Progenitor cell of endocrine pancreas (in vitro differentiated cells): ENCODE data around the gene REXO1. TPM values are rescaled to one million over a fixed set of nuclear protein-coding genes. Genes with fewer than 3 reads are reported as not detected.
A peak's percentile ranks its signal among the peaks of the same experiment; 100 is the strongest.

Experiments
- DNase-seq: peaks from one replicate; pipeline ENCODE4 v3.0.0; 2021; ENCODE audit warnings: low spot score; ENCODE audit not compliant: unreplicated experiment
- H3K27ac Mint-ChIP-seq: 2 replicates; pipeline ENCODE4 v1.8.0; 2021; ENCODE audit warnings: mild to moderate bottlenecking, moderate library complexity, mixed read lengths
- H3K27me3 Mint-ChIP-seq: 2 replicates; pipeline ENCODE4 v1.8.0; 2021; ENCODE audit warnings: mixed read lengths
- H3K36me3 Mint-ChIP-seq: 2 replicates; pipeline ENCODE4 v1.8.0; 2022; ENCODE audit warnings: mixed read lengths; ENCODE audit not compliant: insufficient read depth
- H3K4me1 Mint-ChIP-seq: 2 replicates; pipeline ENCODE4 v1.8.0; 2021; ENCODE audit warnings: low read depth, mixed read lengths
- H3K4me3 Mint-ChIP-seq: 2 replicates; pipeline ENCODE4 v1.8.0; 2021; ENCODE audit warnings: low read depth, mild to moderate bottlenecking, moderate library complexity, mixed read lengths
- H3K9me3 Mint-ChIP-seq: 2 replicates; pipeline ENCODE4 v1.8.0; 2021; ENCODE audit warnings: low read depth, mixed read lengths
- CTCF ChIP-seq: fragments of 200-600 bp; sonication (generic); IDR thresholded peaks from one replicate; pipeline ENCODE4 v1.5.0; 2021; ENCODE audit warnings: antibody characterized with exemption, mild to moderate bottlenecking; ENCODE audit not compliant: unreplicated experiment
- total RNA-seq: library from RNA; stranded (reverse); gene quantifications from 2 replicates; pipeline ENCODE4 v1.2.1, GENCODE V29; 2021

REXO1 gene
- total RNA-seq, 1 donor from 2014 or later: 42.8 TPM

- Mint-ChIP-seq H3K4me1 (peaks cover 10% of the 10 kb centered on the region), H3K36me3 (no peaks in the 10 kb centered on the region), H3K27ac (no peak overlapping the region), H3K4me3 (no peak overlapping the region), H3K27me3 (peaks cover 21% of the 10 kb centered on the region), H3K9me3 (no peaks in the 10 kb centered on the region)
- no peak for TF ChIP-seq CTCF
- no peak for DNase-seq
These were observed 11.9 kb upstream of the REXO1 start for GRCh38 chr19:1860042-1860775.

- H3K36me3 Mint-ChIP-seq: no peaks in the 10 kb centered on the region
- peak overlapping the region; percentile 45 for H3K4me3 Mint-ChIP-seq
- no peak for DNase-seq
- H3K9me3 Mint-ChIP-seq: no peaks in the 10 kb centered on the region
- no peak for TF ChIP-seq CTCF
- peak overlapping the region; percentile 23 for H3K27ac Mint-ChIP-seq
- H3K27me3 Mint-ChIP-seq: peaks cover 21% of the 10 kb centered on the region
- peaks cover 10% of the 10 kb centered on the region for H3K4me1 Mint-ChIP-seq
These were observed 11.1 kb upstream of the REXO1 start for GRCh38 chr19:1859331-1859781.

GRCh38 chr19:1858412-1859081 is 10.3 kb upstream of the REXO1 start:
- H3K4me3 Mint-ChIP-seq: no peak overlapping the region
- no peaks in the 10 kb centered on the region for H3K9me3 Mint-ChIP-seq
- TF ChIP-seq CTCF: no peak
- no peak for DNase-seq
- peaks cover 21% of the 10 kb centered on the region for H3K27me3 Mint-ChIP-seq
- peaks cover 10% of the 10 kb centered on the region for H3K4me1 Mint-ChIP-seq
- no peaks in the 10 kb centered on the region for H3K36me3 Mint-ChIP-seq
- H3K27ac Mint-ChIP-seq: no peak overlapping the region

GRCh38 chr19:1857648-1858326 is 9.5 kb upstream of the REXO1 start:
- Mint-ChIP-seq H3K9me3 (no peaks in the 10 kb centered on the region), H3K27ac (no peak overlapping the region), H3K4me3 (peak overlapping the region; percentile 21), H3K36me3 (peaks cover 1% of the 10 kb centered on the region), H3K27me3 (peaks cover 21% of the 10 kb centered on the region), H3K4me1 (peaks cover 10% of the 10 kb centered on the region)
- DNase-seq: no peak
- TF ChIP-seq CTCF: no peak

GRCh38 chr19:1856698-1857603 is 8.7 kb upstream of the REXO1 start:
- Mint-ChIP-seq H3K27me3 (peaks cover 15% of the 10 kb centered on the region), H3K9me3 (no peaks in the 10 kb centered on the region), H3K36me3 (peaks cover 1% of the 10 kb centered on the region), H3K27ac (no peak overlapping the region), H3K4me3 (peak overlapping the region; percentile 19), H3K4me1 (peaks cover 10% of the 10 kb centered on the region)
- TF ChIP-seq CTCF: no peak
- peak; percentile 56 for DNase-seq
